ENCODE results near the gene KIR3DL3.
"Not testable (repeated sequence)": the region's sequence is repeated elsewhere in the genome, so short reads cannot be mapped to it uniquely, and the experiment has no call there.

KIR3DL3 gene

DNA sequence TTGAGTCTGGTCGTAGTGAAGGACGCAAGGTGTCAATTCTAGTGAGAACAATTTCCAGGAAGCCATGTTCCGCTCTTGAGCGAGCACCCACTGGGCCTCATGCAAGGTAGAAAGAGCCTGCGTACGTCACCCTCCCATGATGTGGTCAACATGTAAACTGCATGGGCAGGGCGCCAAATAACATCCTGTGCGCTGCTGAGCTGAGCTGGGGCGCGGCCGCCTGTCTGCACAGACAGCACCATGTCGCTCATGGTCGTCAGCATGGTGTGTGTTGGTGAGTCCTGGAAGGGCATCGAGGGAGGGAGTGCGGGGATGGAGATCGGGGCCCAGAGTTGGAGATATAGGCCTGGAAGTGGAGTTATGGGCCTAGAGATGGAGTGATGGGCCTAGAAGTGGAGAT is 14.1 kb downstream of the KIR3DL3 start, which contains the start of gene KIR2DL3:
TSS of gene KIR2DL3 (plus strand) at position 208 of the 400 bp plus-strand sequence. CDS start at position 241, 33 bp downstream.
- DNase-seq: not testable (repeated sequence)

- DNase-seq: no peak
Observed at GRCh38 chr19:54738715-54739114, 14.5 kb downstream of the KIR3DL3 start.

DNA sequence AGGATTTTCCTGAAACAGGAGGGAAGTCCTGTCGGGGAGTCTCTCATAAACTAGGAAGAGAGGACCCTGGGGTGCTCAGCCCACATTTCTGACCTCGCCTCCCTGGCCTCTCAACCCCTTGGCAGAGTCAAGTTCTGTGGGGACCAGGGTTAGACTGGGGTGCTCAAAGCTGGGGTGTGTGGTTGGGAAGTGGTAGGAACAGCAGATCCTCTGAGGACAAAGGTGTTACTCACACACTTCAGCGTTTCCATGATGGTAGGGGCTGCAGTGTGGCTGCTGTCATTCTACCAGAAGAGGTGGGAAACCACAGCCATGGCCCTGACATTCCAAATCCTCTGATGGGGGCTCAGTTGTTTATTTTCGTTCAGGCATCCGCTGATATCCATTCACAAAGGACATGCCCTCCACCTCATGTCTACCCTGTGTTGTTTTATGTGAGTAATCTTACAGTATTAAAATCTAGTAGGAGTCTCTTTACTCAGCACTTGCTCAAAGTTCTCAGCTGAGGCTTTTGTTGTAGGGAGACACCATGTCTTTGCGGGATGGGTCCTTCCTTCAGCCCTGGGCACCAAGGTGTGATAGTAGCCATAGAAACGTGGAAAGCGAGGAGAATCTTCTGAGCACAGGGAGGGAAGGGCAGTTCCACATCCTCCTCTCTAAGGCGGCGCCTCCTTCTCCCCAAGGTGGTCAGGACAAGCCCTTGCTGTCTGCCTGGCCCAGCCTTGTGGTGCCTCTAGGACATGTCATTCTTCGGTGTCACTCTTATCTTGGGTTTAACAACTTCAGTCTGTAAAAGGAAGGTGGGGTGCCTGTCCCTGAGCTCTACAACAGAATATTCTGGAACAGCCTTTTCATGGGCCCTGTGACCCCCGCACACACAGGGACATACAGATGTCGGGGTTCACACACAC is 15.6 kb downstream of the KIR3DL3 start:
- DNase-seq: no peak

- DNase-seq: not testable (repeated sequence)
Observed at GRCh38 chr19:54741950-54742349, 17.7 kb downstream of the KIR3DL3 start.

DNA sequence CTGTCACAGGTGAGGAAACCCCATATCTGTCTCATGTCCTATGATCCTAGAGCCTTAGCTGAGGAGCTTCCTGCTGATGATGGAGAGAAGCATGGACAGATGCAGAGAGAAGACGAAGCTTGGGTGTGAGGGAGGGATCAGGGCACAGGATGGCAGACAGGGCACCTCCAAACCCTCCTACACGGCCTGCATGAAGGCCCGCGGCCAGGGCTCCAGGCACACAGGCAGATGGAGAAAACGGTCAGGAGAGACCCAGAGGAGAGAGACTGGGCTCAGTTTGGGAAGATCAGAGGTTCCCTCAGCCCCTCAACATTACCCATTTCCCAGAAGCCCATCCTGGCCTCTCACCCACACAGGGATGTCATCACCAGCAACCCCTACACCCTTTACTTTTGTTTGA is 19.8 kb downstream of the KIR3DL3 start:
- not testable (repeated sequence) for DNase-seq

DNA sequence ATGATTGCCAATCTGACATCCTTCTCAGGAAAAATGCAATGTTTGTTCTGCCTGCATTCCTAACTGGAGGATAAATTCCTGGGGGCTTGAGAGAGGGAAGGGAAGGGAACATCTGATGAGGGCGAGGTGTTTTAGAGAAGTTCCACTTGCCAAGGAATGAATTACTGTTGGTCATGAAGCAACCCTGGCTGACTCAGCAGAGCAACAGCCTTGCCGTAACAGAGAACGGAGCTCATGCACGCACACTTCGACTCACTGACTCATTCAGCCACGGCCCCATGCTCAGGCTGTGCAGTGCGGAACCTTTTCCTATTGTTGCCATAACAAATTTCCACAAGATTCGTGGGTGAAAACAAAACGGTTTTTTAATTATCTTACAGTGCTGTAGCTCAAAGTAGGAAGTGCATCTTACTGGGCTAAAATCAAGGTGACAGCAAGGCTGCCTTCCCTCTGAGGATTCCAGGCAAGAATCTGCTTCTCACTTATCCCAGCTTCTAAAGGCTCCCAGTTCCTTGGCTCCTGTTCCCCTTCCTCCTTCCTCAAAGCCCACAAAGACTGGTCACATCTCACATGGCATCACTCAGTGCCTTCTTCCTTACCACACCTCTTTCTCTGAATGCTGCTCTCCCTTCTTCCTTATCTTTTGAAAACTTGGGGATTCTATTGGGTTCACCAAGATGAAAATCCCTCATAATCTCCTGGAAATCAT is 23.5 kb downstream of the KIR3DL3 start:
- not testable (repeated sequence) for DNase-seq

- DNase-seq: not testable (repeated sequence)
Observed at GRCh38 chr19:54750276-54750675, 26.0 kb downstream of the KIR3DL3 start.

- DNase-seq: not testable (repeated sequence)
Observed at GRCh38 chr19:54756204-54757110, 32.2 kb downstream of the KIR3DL3 start.

GRCh38 chr19:54758577-54758976 is 34.3 kb downstream of the KIR3DL3 start:
- not testable (repeated sequence) for DNase-seq

- not testable (repeated sequence) for DNase-seq
Observed at GRCh38 chr19:54764219-54764618, 40.0 kb downstream of the KIR3DL3 start.

GRCh38 chr19:54766464-54766863 is 42.2 kb downstream of the KIR3DL3 start:
- DNase-seq: not testable (repeated sequence)

DNA sequence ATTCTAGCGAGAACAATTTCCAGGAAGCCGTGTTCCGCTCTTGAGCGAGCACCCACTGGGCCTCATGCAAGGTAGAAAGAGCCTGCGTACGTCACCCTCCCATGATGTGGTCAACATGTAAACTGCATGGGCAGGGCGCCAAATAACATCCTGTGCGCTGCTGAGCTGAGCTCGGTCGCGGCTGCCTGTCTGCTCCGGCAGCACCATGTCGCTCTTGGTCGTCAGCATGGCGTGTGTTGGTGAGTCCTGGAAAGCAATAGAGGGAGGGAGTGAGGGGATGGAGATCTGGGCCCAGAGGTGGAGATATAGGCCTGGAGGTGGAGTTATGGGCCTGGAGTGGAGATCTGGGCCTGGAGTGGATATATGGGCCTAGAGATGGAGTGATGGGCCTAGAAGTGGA is 45.4 kb downstream of the KIR3DL3 start, which contains the start of gene KIR2DL1:
TSS of gene KIR2DL1 (plus strand) at position 148 of the 400 bp plus-strand sequence. CDS start at position 206, 58 bp downstream.
- not testable (repeated sequence) for DNase-seq

- not testable (repeated sequence) for DNase-seq
Observed at GRCh38 chr19:54770511-54770910, 46.3 kb downstream of the KIR3DL3 start.

DNA sequence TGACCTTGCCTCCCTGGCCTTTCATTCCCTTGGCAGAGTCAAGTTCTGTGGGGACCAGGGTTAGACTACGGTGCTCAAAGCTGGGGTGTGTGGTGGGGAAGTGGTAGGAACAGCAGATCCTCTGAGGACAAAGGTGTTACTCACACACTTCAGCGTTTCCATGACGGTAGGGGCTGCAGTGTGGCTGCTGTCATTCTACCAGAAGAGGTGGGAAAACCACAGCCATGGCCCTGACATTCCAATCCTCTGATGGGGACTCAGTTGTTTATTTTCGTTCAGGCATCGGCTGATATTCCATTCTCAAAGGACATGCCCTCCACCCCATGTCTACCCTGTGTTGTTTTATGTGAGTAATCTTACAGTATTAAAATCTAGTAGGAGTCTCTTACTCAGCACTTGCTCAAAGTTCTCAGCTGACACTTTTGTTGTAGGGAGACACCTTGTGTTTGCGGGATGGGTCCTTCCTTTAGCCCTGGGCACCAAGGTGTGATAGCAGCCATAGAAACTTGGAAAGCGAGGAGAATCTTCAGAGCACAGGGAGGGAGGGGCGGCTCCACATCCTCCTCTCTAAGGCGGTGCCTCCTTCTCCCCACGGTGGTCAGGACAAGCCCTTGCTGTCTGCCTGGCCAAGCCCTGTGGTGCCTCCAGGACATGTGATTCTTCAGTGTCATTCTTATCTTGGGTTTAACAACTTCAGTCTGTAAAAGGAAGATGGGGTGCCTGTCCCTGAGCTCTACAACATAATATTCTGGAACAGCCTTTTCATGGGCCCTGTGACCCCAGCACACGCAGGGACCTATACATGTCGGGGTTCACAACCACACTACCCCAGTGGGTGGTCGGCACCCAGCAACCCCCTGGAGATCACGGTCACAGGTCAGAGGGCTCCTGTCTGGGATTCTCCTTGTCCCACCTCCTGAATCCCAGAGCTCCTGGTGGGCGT is 47.0 kb downstream of the KIR3DL3 start:
- DNase-seq: not testable (repeated sequence)

- not testable (repeated sequence) for DNase-seq
Observed at GRCh38 chr19:54772666-54773065, 48.4 kb downstream of the KIR3DL3 start.

GRCh38 chr19:54775095-54775815 is 51.0 kb downstream of the KIR3DL3 start:
- not testable (repeated sequence) for DNase-seq

DNA sequence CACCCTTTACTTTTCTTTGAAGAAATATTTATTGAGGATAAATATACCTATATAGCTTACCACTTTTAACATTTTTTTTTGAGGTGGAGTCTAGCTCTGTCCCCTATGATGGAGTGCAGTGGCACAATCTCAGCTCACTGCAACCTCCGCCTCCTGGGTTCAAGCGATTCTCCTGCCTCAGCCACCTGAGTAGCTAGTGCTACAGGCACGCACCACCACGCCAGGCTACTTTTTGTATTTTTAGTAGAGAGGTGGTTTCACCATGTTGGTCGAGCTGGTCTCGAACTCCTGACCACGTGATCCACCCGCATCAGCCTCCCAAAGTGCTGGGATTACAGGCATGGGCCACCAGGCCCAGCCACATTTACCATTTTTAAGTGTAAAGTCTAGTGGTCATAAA is 51.6 kb downstream of the KIR3DL3 start:
- DNase-seq: not testable (repeated sequence)

DNA sequence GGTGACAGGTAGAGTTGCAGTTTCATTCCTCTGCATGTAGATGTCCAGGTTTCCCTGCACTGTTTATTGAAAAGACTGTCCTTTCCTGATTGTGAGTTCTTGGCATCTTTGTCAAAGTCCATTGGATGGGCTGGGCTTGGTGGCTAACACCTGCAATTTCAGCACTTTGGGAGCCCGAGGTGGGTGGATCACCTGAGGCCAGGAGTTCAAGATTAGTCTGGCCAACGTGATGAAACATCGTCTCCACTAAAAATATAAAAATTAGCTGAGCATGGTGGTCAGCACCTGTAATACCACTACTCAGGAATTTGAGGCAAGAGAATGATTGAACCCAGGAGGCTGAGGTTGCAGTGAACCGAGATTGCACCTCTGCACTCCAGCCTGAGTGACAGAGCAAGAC is 53.6 kb downstream of the KIR3DL3 start:
- not testable (repeated sequence) for DNase-seq

DNA sequence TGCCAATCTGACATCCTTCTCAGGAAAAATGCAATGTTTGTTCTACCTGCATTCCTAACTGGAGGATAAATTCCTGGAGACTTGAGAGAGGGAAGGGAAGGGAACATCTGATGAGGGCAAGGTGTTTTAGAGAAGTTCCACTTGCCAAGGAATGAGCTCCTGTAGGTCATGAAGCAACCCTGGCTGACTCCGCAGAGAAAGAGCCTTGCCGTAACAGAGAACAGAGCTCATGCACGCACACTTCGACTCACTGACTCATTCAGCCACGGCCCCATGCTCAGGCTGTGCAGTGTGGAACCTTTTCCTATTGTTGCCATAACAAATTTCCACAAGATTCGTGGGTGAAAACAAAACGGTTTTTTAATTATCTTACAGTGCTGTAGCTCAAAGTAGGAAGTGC is 54.7 kb downstream of the KIR3DL3 start:
- DNase-seq: not testable (repeated sequence)

GRCh38 chr19:54782916-54783315 is 58.7 kb downstream of the KIR3DL3 start:
- DNase-seq: not testable (repeated sequence)

Measured in activated CD8-positive, alpha-beta memory T cell treated with anti-CD3 and anti-CD28 coated beads, Interleukin-2, amount 50 U/mL, for 48 hours (primary cell).